HEK293 (cell line): ENCODE results near the gene MIS18BP1.

Experiments
- CTCF ChIA-PET: fragments of 350-600 bp; formaldehyde crosslinking; extraction: SDS; loops from one replicate; lab custom pipeline; 2021; ENCODE audit warnings: antibody characterized with exemption; lab: Yijun Ruan, JAX
- POLR2A ChIA-PET: fragments of 300-600 bp; formaldehyde crosslinking; extraction: SDS; loops from one replicate; lab custom pipeline; 2020; ENCODE audit warnings: antibody characterized with exemption, inconsistent platforms; lab: Yijun Ruan, JAX
- H3K27ac ChIP-seq: fragments of 200-500 bp; sonication (Bioruptor generic); 2 replicates; pipeline ENCODE4 v1.5.1; 2014; ENCODE audit warnings: low read depth, low read length, control low read depth, inconsistent platforms; ENCODE audit errors: extremely low read depth
- H3K36me3 ChIP-seq, 2 experiments: fragments of 200-500 bp in 1 of 2; sonication (Bioruptor generic) in 1 of 2; 1 replicate in 1 of 2; 2 replicates in 1 of 2; pipeline ENCODE4 v1.5.1; 2014 to 2017; ENCODE audit warnings: inconsistent platforms in 2 of 2, low read length in 2 of 2; ENCODE audit not compliant: control insufficient read depth in 2 of 2, insufficient read depth in 1 of 2
- H3K4me1 ChIP-seq: fragments of 200-500 bp; sonication (Bioruptor generic); 2 replicates; pipeline ENCODE4 v1.5.1; 2014; ENCODE audit warnings: mild to moderate bottlenecking, low read length, inconsistent platforms; ENCODE audit not compliant: control insufficient read depth, insufficient read depth
- H3K4me3 ChIP-seq: 2 replicates; pipeline ENCODE4 v1.5.1; 2011; ENCODE audit warnings: low read depth, mild to moderate bottlenecking, control low read depth, low read length, moderate library complexity
- H3K9me3 ChIP-seq: fragments of 200-500 bp; sonication (Bioruptor generic); 2 replicates; pipeline ENCODE4 v1.5.1; 2014; ENCODE audit warnings: low read depth, low read length, inconsistent platforms; ENCODE audit not compliant: control insufficient read depth, insufficient read depth
- BCL11B ChIP-seq: fragments of 450-650 bp; formaldehyde crosslinking; IDR thresholded peaks from 2 replicates; pipeline ENCODE4 v1.5.1; 2016; ENCODE audit warnings: low read depth, missing biosample characterization, missing genetic modification characterization
- HOXA7 ChIP-seq: sonication (generic); formaldehyde crosslinking; IDR thresholded peaks from 2 replicates; pipeline ENCODE4 v1.8.1; 2022; ENCODE audit warnings: missing genetic modification reagents, borderline replicate concordance
- HOXD13 ChIP-seq: sonication (generic); formaldehyde crosslinking; IDR thresholded peaks from 2 replicates; pipeline ENCODE4 v1.8.0; 2022; ENCODE audit warnings: missing genetic modification reagents, borderline replicate concordance
- KLF16 ChIP-seq: fragments of 450-650 bp; formaldehyde crosslinking; IDR thresholded peaks from 2 replicates; pipeline ENCODE4 v1.5.1; 2017; ENCODE audit warnings: missing biosample characterization, missing genetic modification characterization
- SP7 ChIP-seq: fragments of 450-650 bp; formaldehyde crosslinking; IDR thresholded peaks from 2 replicates; pipeline ENCODE4 v1.5.1; 2016; ENCODE audit warnings: missing biosample characterization, missing genetic modification characterization
- ZIC2 ChIP-seq: fragments of 450-650 bp; formaldehyde crosslinking; IDR thresholded peaks from 2 replicates; pipeline ENCODE4 v1.5.1; 2016; ENCODE audit warnings: missing biosample characterization, missing genetic modification characterization
- ZNF138 ChIP-seq: fragments of 450-650 bp; formaldehyde crosslinking; IDR thresholded peaks from 2 replicates; pipeline ENCODE4 v1.5.1; 2016; ENCODE audit warnings: missing biosample characterization, missing genetic modification characterization, borderline replicate concordance
- ZNF140 ChIP-seq: fragments of 450-650 bp; formaldehyde crosslinking; IDR thresholded peaks from 2 replicates; pipeline ENCODE4 v1.5.1; 2016; ENCODE audit warnings: missing biosample characterization, missing genetic modification characterization
- ZNF335 ChIP-seq: fragments of 450-650 bp; formaldehyde crosslinking; conservative IDR thresholded peaks from 2 replicates; pipeline ENCODE4 v1.5.1; 2016; ENCODE audit warnings: missing biosample characterization, missing genetic modification characterization
- ZNF501 ChIP-seq: fragments of 450-650 bp; formaldehyde crosslinking; IDR thresholded peaks from 2 replicates; pipeline ENCODE4 v1.5.1; 2016; ENCODE audit warnings: missing biosample characterization, missing genetic modification characterization
- ZNF530 ChIP-seq: fragments of 450-650 bp; formaldehyde crosslinking; IDR thresholded peaks from 2 replicates; pipeline ENCODE4 v1.5.1; 2016; ENCODE audit warnings: low read depth, missing biosample characterization, missing genetic modification characterization
- ZNF658 ChIP-seq: fragments of 450-650 bp; formaldehyde crosslinking; IDR thresholded peaks from 2 replicates; pipeline ENCODE4; 2016; ENCODE audit warnings: missing biosample characterization, missing genetic modification characterization
- ZNF785 ChIP-seq: fragments of 450-650 bp; formaldehyde crosslinking; IDR thresholded peaks from 2 replicates; pipeline ENCODE4 v1.5.1; 2016; ENCODE audit warnings: missing biosample characterization, missing genetic modification characterization
- ZNF843 ChIP-seq: fragments of 450-650 bp; formaldehyde crosslinking; IDR thresholded peaks from 2 replicates; pipeline ENCODE4 v1.5.1; 2016; ENCODE audit warnings: missing biosample characterization, missing genetic modification characterization
- TF ChIP-seq, protein P1 (sequence below): fragments of 450-650 bp; formaldehyde crosslinking; conservative IDR thresholded peaks from 2 replicates; pipeline ENCODE4 v1.5.1; 2016; ENCODE audit warnings: low read depth, missing biosample characterization, missing genetic modification characterization
- TF ChIP-seq, protein P2 (sequence below): fragments of 450-650 bp; formaldehyde crosslinking; IDR thresholded peaks from 2 replicates; pipeline ENCODE4 v1.5.1; 2017; ENCODE audit warnings: missing biosample characterization, missing genetic modification characterization
- TF ChIP-seq, protein P3 (sequence below): fragments of 450-650 bp; formaldehyde crosslinking; IDR thresholded peaks from 2 replicates; pipeline ENCODE4 v1.5.1; 2016; ENCODE audit warnings: missing biosample characterization, missing genetic modification characterization, borderline replicate concordance
- TF ChIP-seq, protein P4 (sequence below): fragments of 450-650 bp; formaldehyde crosslinking; IDR thresholded peaks from 2 replicates; pipeline ENCODE4 v1.5.1; 2017; ENCODE audit warnings: missing biosample characterization, mild to moderate bottlenecking, missing genetic modification characterization, moderate library complexity
- TF ChIP-seq, protein P5 (sequence below): fragments of 450-650 bp; formaldehyde crosslinking; IDR thresholded peaks from 2 replicates; pipeline ENCODE4 v1.5.1; 2016; ENCODE audit warnings: missing biosample characterization, missing genetic modification characterization

Gene MIS18BP1

DNA sequence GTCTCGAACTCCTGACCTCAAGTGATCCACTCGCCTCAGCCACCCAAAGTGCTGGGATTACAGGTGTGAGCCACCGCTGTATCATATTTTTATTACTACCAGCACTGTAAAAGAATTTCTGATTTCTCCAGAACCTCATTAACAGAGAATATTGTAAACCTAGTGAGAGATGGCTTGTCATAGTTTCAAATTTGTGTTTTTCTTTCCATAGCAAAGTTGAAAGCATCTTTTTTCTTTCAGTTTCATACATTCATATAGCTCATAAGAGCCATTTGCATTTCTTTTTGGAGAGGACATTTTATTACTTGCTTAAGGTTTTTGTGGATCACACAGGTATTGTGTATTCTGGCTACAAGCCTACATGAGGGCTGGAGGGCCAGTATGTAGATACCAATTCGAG, 58.0 kb downstream of the MIS18BP1 start:
- ChIA-PET CTCF (no interaction called here), POLR2A (no interaction called here)
- Histone ChIP-seq H3K27ac (no peak overlapping the region), H3K4me3 (no peak overlapping the region), H3K9me3 (no peaks in the 10 kb centered on the region), H3K4me1 (no peaks in the 10 kb centered on the region), H3K36me3 (peaks cover 10 to 25% of the 10 kb centered on the region in 2 experiments)
- no peak for TF ChIP-seq ZNF785

DNA sequence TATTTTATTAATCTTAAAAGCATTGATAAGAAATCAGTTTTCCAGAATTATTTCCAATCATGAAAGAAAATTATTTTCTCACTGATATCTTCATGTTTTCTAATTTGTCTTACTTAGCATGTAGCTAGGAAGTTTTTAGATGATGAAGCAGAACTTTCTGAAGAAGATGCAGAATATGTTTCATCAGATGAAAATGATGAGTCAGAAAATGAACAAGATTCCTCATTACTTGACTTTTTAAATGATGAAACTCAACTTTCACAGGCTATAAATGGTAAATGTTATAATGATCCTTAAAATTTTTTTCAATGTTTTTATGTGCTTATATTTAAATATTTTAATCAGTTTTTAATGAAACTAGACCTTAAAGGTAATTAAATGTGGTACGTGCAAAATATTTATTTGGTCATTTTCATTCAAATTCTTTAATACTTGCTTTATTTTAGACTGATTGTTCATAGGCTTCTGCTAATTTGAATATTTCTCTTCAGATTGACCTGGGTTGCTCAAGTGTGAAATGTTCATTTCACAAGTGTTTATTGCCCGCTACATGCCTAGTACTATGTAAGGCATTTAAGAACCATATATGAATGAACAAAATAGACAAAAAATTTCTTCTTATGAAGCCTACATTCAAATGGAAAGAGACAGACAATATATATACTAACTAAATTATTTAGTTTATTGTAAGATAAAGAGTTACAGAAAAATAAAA, 67.7 kb downstream of the MIS18BP1 start:
- no peak for TF ChIP-seq BCL11B (tag by site-specific recombination)
- no peak for TF ChIP-seq ZNF843 (tag by site-specific recombination)
- no peak for TF ChIP-seq ZNF530
- TF ChIP-seq HOXD13 (CRISPR knock-in tag): no peak
- TF ChIP-seq, protein P1, sequence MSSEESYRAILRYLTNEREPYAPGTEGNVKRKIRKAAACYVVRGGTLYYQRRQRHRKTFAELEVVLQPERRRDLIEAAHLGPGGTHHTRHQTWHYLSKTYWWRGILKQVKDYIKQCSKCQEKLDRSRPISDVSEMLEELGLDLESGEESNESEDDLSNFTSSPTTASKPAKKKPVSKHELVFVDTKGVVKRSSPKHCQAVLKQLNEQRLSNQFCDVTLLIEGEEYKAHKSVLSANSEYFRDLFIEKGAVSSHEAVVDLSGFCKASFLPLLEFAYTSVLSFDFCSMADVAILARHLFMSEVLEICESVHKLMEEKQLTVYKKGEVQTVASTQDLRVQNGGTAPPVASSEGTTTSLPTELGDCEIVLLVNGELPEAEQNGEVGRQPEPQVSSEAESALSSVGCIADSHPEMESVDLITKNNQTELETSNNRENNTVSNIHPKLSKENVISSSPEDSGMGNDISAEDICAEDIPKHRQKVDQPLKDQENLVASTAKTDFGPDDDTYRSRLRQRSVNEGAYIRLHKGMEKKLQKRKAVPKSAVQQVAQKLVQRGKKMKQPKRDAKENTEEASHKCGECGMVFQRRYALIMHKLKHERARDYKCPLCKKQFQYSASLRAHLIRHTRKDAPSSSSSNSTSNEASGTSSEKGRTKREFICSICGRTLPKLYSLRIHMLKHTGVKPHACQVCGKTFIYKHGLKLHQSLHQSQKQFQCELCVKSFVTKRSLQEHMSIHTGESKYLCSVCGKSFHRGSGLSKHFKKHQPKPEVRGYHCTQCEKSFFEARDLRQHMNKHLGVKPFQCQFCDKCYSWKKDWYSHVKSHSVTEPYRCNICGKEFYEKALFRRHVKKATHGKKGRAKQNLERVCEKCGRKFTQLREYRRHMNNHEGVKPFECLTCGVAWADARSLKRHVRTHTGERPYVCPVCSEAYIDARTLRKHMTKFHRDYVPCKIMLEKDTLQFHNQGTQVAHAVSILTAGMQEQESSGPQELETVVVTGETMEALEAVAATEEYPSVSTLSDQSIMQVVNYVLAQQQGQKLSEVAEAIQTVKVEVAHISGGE (tag by site-specific recombination): no peak
- TF ChIP-seq, protein P2, sequence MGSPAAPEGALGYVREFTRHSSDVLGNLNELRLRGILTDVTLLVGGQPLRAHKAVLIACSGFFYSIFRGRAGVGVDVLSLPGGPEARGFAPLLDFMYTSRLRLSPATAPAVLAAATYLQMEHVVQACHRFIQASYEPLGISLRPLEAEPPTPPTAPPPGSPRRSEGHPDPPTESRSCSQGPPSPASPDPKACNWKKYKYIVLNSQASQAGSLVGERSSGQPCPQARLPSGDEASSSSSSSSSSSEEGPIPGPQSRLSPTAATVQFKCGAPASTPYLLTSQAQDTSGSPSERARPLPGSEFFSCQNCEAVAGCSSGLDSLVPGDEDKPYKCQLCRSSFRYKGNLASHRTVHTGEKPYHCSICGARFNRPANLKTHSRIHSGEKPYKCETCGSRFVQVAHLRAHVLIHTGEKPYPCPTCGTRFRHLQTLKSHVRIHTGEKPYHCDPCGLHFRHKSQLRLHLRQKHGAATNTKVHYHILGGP (tag by site-specific recombination): no peak
- TF ChIP-seq, protein P3, sequence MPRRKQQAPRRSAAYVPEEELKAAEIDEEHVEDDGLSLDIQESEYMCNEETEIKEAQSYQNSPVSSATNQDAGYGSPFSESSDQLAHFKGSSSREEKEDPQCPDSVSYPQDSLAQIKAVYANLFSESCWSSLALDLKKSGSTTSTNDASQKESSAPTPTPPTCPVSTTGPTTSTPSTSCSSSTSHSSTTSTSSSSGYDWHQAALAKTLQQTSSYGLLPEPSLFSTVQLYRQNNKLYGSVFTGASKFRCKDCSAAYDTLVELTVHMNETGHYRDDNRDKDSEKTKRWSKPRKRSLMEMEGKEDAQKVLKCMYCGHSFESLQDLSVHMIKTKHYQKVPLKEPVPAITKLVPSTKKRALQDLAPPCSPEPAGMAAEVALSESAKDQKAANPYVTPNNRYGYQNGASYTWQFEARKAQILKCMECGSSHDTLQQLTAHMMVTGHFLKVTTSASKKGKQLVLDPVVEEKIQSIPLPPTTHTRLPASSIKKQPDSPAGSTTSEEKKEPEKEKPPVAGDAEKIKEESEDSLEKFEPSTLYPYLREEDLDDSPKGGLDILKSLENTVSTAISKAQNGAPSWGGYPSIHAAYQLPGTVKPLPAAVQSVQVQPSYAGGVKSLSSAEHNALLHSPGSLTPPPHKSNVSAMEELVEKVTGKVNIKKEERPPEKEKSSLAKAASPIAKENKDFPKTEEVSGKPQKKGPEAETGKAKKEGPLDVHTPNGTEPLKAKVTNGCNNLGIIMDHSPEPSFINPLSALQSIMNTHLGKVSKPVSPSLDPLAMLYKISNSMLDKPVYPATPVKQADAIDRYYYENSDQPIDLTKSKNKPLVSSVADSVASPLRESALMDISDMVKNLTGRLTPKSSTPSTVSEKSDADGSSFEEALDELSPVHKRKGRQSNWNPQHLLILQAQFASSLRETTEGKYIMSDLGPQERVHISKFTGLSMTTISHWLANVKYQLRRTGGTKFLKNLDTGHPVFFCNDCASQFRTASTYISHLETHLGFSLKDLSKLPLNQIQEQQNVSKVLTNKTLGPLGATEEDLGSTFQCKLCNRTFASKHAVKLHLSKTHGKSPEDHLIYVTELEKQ (tag by site-specific recombination): no peak
- H3K36me3 ChIP-seq: peaks cover 26 to 29% of the 10 kb centered on the region in 2 experiments

DNA sequence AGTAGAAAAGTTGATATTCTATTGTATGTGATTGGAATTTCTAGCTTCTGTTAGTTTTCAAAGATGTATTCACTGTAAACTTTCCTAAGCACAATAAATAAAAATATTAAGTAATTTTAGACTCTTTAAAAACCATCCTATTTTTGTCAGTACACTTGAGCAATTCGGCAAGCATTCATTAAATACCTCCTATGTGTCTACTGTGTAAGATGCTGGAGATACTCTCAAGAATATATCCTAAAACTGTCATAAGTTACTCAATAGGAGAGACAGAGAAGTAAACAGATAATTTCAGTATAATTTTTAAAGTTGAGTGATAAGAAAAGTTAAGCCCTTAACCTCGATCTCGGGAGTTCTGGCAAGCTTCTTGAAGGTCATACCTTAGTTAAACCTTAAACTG, 71.2 kb downstream of the MIS18BP1 start:
- no peak overlapping the region for H3K4me3 ChIP-seq
- peaks cover 4 to 19% of the 10 kb centered on the region in 2 experiments for H3K36me3 ChIP-seq
- H3K9me3 ChIP-seq: no peaks in the 10 kb centered on the region
- no peak for TF ChIP-seq SP7 (tag by site-specific recombination)
- no peak for TF ChIP-seq ZNF658 (tag by site-specific recombination)
- TF ChIP-seq KLF16 (tag by site-specific recombination): no peak
- TF ChIP-seq ZNF335 (tag by site-specific recombination): no peak
- no peak for TF ChIP-seq ZNF138
- TF ChIP-seq, protein P4, sequence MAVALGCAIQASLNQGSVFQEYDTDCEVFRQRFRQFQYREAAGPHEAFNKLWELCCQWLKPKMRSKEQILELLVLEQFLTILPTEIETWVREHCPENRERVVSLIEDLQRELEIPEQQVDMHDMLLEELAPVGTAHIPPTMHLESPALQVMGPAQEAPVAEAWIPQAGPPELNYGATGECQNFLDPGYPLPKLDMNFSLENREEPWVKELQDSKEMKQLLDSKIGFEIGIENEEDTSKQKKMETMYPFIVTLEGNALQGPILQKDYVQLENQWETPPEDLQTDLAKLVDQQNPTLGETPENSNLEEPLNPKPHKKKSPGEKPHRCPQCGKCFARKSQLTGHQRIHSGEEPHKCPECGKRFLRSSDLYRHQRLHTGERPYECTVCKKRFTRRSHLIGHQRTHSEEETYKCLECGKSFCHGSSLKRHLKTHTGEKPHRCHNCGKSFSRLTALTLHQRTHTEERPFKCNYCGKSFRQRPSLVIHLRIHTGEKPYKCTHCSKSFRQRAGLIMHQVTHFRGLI (tag by site-specific recombination): no peak
- TF ChIP-seq ZNF501 (tag by site-specific recombination): no peak
- no peak for TF ChIP-seq ZNF140 (tag by site-specific recombination)
- no peak for TF ChIP-seq ZIC2 (tag by site-specific recombination)
- no peak for TF ChIP-seq HOXA7 (CRISPR knock-in tag)
- TF ChIP-seq, protein P5, sequence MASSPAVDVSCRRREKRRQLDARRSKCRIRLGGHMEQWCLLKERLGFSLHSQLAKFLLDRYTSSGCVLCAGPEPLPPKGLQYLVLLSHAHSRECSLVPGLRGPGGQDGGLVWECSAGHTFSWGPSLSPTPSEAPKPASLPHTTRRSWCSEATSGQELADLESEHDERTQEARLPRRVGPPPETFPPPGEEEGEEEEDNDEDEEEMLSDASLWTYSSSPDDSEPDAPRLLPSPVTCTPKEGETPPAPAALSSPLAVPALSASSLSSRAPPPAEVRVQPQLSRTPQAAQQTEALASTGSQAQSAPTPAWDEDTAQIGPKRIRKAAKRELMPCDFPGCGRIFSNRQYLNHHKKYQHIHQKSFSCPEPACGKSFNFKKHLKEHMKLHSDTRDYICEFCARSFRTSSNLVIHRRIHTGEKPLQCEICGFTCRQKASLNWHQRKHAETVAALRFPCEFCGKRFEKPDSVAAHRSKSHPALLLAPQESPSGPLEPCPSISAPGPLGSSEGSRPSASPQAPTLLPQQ (tag by site-specific recombination): no peak
- H3K4me1 ChIP-seq: no peaks in the 10 kb centered on the region
- H3K27ac ChIP-seq: no peak overlapping the region
- CTCF ChIA-PET: no interaction called here
- POLR2A ChIA-PET: no interaction called here

More for the DNA sequence above, 67.7 kb downstream of the MIS18BP1 start:
- H3K4me3 ChIP-seq: no peak overlapping the region
- CTCF ChIA-PET: no interaction called here
- no peaks in the 10 kb centered on the region for H3K9me3 ChIP-seq
- H3K4me1 ChIP-seq: no peaks in the 10 kb centered on the region
- no peak overlapping the region for H3K27ac ChIP-seq
- POLR2A ChIA-PET: no interaction called here
